COLO829 (cell line): ENCODE data around the gene NKAIN1.
"Not testable (repeated sequence)": the region's sequence is repeated elsewhere in the genome, so short reads cannot be mapped to it uniquely, and the experiment has no call there.

Experiments
- DNase-seq: peaks from one replicate; pipeline ENCODE4 v3.0.0; 2012; ENCODE audit warnings: low spot score

The NKAIN1 gene

GRCh38 chr1:31239653-31240241, at the start of gene NKAIN1:
NKAIN1 (minus strand) TSS chr1:31239887; CDS start chr1:31239547, 340 bp downstream.
- DNase-seq = no peak

- DNase-seq = no peak
Observed at GRCh38 chr1:31289021-31289420, 49.3 kb upstream of the NKAIN1 start.

GRCh38 chr1:31287791-31288190, 48.1 kb upstream of the NKAIN1 start:
- DNase-seq = not testable (repeated sequence)

- DNase-seq = not testable (repeated sequence)
Observed at GRCh38 chr1:31282426-31282825, 42.7 kb upstream of the NKAIN1 start.

- DNase-seq = no peak
Observed at GRCh38 chr1:31273619-31274018, 33.9 kb upstream of the NKAIN1 start.

GRCh38 chr1:31272369-31272768, 32.7 kb upstream of the NKAIN1 start:
- DNase-seq = no peak

GRCh38 chr1:31266547-31266946, 26.9 kb upstream of the NKAIN1 start:
- DNase-seq = no peak

GRCh38 chr1:31264790-31265386, 25.2 kb upstream of the NKAIN1 start:
- no peak for DNase-seq

GRCh38 chr1:31263408-31263807, 23.7 kb upstream of the NKAIN1 start:
- DNase-seq = no peak

GRCh38 chr1:31262393-31262792, 22.7 kb upstream of the NKAIN1 start:
- DNase-seq = not testable (repeated sequence)

- no peak for DNase-seq
Observed at GRCh38 chr1:31261916-31262315, 22.2 kb upstream of the NKAIN1 start.

GRCh38 chr1:31259746-31260145, 20.1 kb upstream of the NKAIN1 start:
- no peak for DNase-seq

GRCh38 chr1:31258581-31258980, 18.9 kb upstream of the NKAIN1 start:
- DNase-seq = no peak

- no peak for DNase-seq
Observed at GRCh38 chr1:31257213-31257612, 17.5 kb upstream of the NKAIN1 start.

- no peak for DNase-seq
Observed at GRCh38 chr1:31249854-31250253, 10.2 kb upstream of the NKAIN1 start.

- no peak for DNase-seq
Observed at GRCh38 chr1:31248276-31248675, 8.6 kb upstream of the NKAIN1 start.

GRCh38 chr1:31244326-31244725, 4.6 kb upstream of the NKAIN1 start:
- no peak for DNase-seq

- DNase-seq = no peak
Observed at GRCh38 chr1:31243501-31244286, 4.0 kb upstream of the NKAIN1 start.

- no peak for DNase-seq
Observed at GRCh38 chr1:31241321-31241720, 1.6 kb upstream of the NKAIN1 start.

- no peak for DNase-seq
Observed at GRCh38 chr1:31238986-31239613, 587 bp downstream of the NKAIN1 start.

GRCh38 chr1:31238612-31238985, 1.1 kb downstream of the NKAIN1 start:
- DNase-seq = no peak

GRCh38 chr1:31234870-31235269, 4.8 kb downstream of the NKAIN1 start:
- DNase-seq = no peak
